Mesendoderm (in vitro differentiated cells): ENCODE measurements around the gene C1orf116.

ENCODE experiments used
- DNase-seq: peaks from one replicate; pipeline ENCODE4 v3.0.0; 2013
- H2AK5ac ChIP-seq: 2 replicates; pipeline ENCODE4 v1.6.1; 2013; ENCODE audit warnings: low read length, inconsistent platforms
- H2BK120ac ChIP-seq: 2 replicates; pipeline ENCODE4 v1.6.1; 2013; ENCODE audit warnings: low read depth, mild to moderate bottlenecking, low read length, moderate library complexity, mixed read lengths
- H2BK15ac ChIP-seq: replicated peaks from 2 replicates; pipeline ENCODE4 v1.6.1; 2013; ENCODE audit warnings: low read depth, mild to moderate bottlenecking, moderate library complexity
- H2BK5ac ChIP-seq: 2 replicates; pipeline ENCODE4 v1.6.1; 2013; ENCODE audit warnings: low read length, inconsistent platforms
- H3K18ac ChIP-seq: 2 replicates; pipeline ENCODE4 v1.6.1; 2013; ENCODE audit warnings: mild to moderate bottlenecking, low read length, mixed read lengths
- H3K23ac ChIP-seq: one replicate; pipeline ENCODE4 v1.6.1; 2013; ENCODE audit warnings: low read length
- H3K27ac ChIP-seq: 2 replicates; pipeline ENCODE4 v1.5.1; 2013; ENCODE audit warnings: low read depth, mild to moderate bottlenecking, inconsistent platforms, low read length, moderate library complexity
- H3K27me3 ChIP-seq: 2 replicates; pipeline ENCODE4 v1.6.1; 2013; ENCODE audit warnings: low read length, control low read depth, mild to moderate bottlenecking, inconsistent platforms; ENCODE audit not compliant: insufficient read depth, poor library complexity
- H3K36me3 ChIP-seq: 2 replicates; pipeline ENCODE4 v1.6.1; 2013; ENCODE audit warnings: low read length, inconsistent platforms; ENCODE audit not compliant: control insufficient read depth, insufficient read depth
- H3K4ac ChIP-seq: one replicate; pipeline ENCODE4 v1.6.1; 2013; ENCODE audit warnings: low read depth, mild to moderate bottlenecking, low read length, moderate library complexity
- H3K4me1 ChIP-seq: 2 replicates; pipeline ENCODE4 v1.6.1; 2013; ENCODE audit warnings: low read depth, low read length, inconsistent platforms; ENCODE audit not compliant: control insufficient read depth
- H3K4me2 ChIP-seq: 2 replicates; pipeline ENCODE4 v1.6.1; 2013; ENCODE audit warnings: low read length
- H3K4me3 ChIP-seq: 2 replicates; pipeline ENCODE4 v1.5.1; 2013; ENCODE audit warnings: mild to moderate bottlenecking, low read length
- H3K56ac ChIP-seq: one replicate; pipeline ENCODE4 v1.6.1; 2013; ENCODE audit warnings: low read length
- H3K79me1 ChIP-seq: 2 replicates; pipeline ENCODE4 v1.6.1; 2013; ENCODE audit warnings: low read length, inconsistent platforms
- H3K79me2 ChIP-seq: 2 replicates; pipeline ENCODE4 v1.6.1; 2013; ENCODE audit warnings: mild to moderate bottlenecking, low read length; ENCODE audit not compliant: control insufficient read depth, insufficient read depth
- H3K9ac ChIP-seq: 2 replicates; pipeline ENCODE4 v1.6.1; 2013; ENCODE audit warnings: low read length, inconsistent platforms
- H4K5ac ChIP-seq: one replicate; pipeline ENCODE4 v1.6.1; 2013; ENCODE audit warnings: low read length
- H4K8ac ChIP-seq: one replicate; pipeline ENCODE4 v1.6.1; 2013; ENCODE audit warnings: low read depth, mild to moderate bottlenecking, control low read depth, low read length, moderate library complexity
- WGBS: extraction: QIAGEN DNeasy Blood & Tissue Kit; methylation state at CpG from one replicate; pipeline ENCODE4 v1.1.7; 2013; ENCODE audit warnings: low lambda C conversion rate, missing lambda C conversion rate; ENCODE audit not compliant: insufficient coverage; ENCODE audit errors: extremely low coverage; 5-methylcytosine and 5-hydroxymethylcytosine counted together

The C1orf116 gene

DNA sequence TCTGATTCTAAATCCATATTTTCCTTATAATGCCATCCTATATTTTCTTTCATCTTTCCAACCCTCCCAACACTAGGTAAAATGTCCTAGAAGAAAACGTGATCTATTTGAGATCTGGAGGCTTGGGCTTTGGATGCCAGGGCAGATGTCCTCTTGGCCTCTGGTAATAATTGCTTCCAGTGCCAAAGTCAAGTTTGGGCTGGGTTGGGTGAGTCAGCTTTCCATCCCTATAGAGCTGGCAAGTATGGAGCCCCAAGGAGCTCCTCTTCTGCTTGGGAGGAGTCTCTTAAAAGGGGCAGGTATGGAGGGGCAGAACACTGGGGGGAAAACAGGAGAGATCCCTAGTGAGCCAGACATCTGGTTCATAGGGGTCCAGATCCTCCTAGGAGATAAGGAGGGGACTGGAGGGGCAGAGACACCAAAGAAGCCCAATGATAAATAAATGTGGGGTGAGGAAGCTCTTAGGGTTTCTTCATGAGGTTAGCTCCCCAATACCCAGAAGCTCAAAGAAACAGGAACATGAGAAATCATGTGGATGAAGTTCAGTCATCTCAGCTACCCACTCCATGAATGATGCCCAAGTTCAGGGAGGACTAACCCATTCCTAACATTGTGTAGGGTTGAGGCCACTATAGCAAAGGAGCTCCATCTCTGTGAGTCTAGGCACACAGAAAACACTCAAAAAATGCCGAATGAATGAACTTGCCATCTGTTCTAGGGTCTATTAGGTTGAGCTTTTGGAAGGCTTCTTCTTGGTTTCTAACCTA, 3.5 kb downstream of the C1orf116 start:
- no peak for DNase-seq
- no CpG with 5 or more reads among the region's 2 CpGs for WGBS
- H3K27me3 ChIP-seq, result no peaks in the 10 kb centered on the region
- H3K79me1 ChIP-seq, result no peaks in the 10 kb centered on the region
- no peak overlapping the region for H4K5ac ChIP-seq
- no peak overlapping the region for H3K23ac ChIP-seq
- H3K4me3 ChIP-seq, result no peak overlapping the region
- peaks cover 26% of the 10 kb centered on the region for H3K4me1 ChIP-seq
- no peaks in the 10 kb centered on the region for H3K36me3 ChIP-seq
- H2BK5ac ChIP-seq, result no peak overlapping the region
- no peak overlapping the region for H2BK15ac ChIP-seq
- no peak overlapping the region for H4K8ac ChIP-seq
- H2BK120ac ChIP-seq, result no peak overlapping the region
- H3K27ac ChIP-seq, result no peak overlapping the region
- H3K9ac ChIP-seq, result no peak overlapping the region
- H3K79me2 ChIP-seq, result no peaks in the 10 kb centered on the region
- H3K4me2 ChIP-seq, result no peak overlapping the region
- no peak overlapping the region for H3K4ac ChIP-seq
- no peak overlapping the region for H3K18ac ChIP-seq
- H2AK5ac ChIP-seq, result no peak overlapping the region
- H3K56ac ChIP-seq, result no peak overlapping the region

DNA sequence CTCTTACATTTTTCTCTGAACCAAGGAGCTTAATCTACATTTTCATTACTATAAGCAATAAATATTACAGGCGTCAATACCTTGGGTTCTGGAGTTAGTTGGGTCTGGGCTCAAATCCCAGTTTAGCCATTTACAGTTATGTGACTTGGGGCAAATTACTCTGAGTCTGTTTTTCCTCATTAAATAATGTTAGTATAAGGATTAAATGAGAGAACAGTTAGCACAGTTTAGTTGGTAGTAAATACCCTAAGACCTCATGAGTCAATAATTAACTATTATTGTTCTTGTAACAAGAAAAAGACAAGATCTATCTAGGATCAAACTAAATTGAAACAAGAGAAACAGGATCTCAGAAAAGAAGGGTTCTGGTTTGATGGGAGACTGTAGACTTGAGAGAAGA, 4.6 kb downstream of the C1orf116 start:
- no peak for DNase-seq
- no peak overlapping the region for H4K5ac ChIP-seq
- peaks cover 26% of the 10 kb centered on the region for H3K4me1 ChIP-seq
- H3K79me2 ChIP-seq, result no peaks in the 10 kb centered on the region
- H3K4me3 ChIP-seq, result no peak overlapping the region
- no CpG with 5 or more reads among the region's 1 CpG for WGBS
- no peaks in the 10 kb centered on the region for H3K79me1 ChIP-seq
- no peak overlapping the region for H3K4me2 ChIP-seq
- no peak overlapping the region for H2AK5ac ChIP-seq
- H2BK5ac ChIP-seq, result no peak overlapping the region
- H3K36me3 ChIP-seq, result no peaks in the 10 kb centered on the region
- H3K9ac ChIP-seq, result no peak overlapping the region
- no peak overlapping the region for H3K27ac ChIP-seq
- H4K8ac ChIP-seq, result no peak overlapping the region
- H3K23ac ChIP-seq, result no peak overlapping the region
- H3K4ac ChIP-seq, result no peak overlapping the region
- no peaks in the 10 kb centered on the region for H3K27me3 ChIP-seq
- H2BK120ac ChIP-seq, result no peak overlapping the region
- no peak overlapping the region for H3K18ac ChIP-seq
- no peak overlapping the region for H3K56ac ChIP-seq
- no peak overlapping the region for H2BK15ac ChIP-seq

- no peak overlapping the region for H2BK120ac ChIP-seq
- no peak overlapping the region for H2BK5ac ChIP-seq
- H3K4ac ChIP-seq, result no peak overlapping the region
- H3K4me3 ChIP-seq, result no peak overlapping the region
- H2AK5ac ChIP-seq, result no peak overlapping the region
- no peaks in the 10 kb centered on the region for H3K79me2 ChIP-seq
- H3K79me1 ChIP-seq, result no peaks in the 10 kb centered on the region
- H4K5ac ChIP-seq, result no peak overlapping the region
- no peak overlapping the region for H3K18ac ChIP-seq
- H3K27ac ChIP-seq, result no peak overlapping the region
- WGBS, result no CpG with 5 or more reads among the region's 18 CpGs
- H3K4me1 ChIP-seq, result peaks cover 25% of the 10 kb centered on the region
- DNase-seq, result no peak
- no peak overlapping the region for H3K56ac ChIP-seq
- H2BK15ac ChIP-seq, result no peak overlapping the region
- no peaks in the 10 kb centered on the region for H3K36me3 ChIP-seq
- no peak overlapping the region for H3K9ac ChIP-seq
- peak overlapping the region; percentile 9 for H3K23ac ChIP-seq
- H4K8ac ChIP-seq, result no peak overlapping the region
- no peaks in the 10 kb centered on the region for H3K27me3 ChIP-seq
- no peak overlapping the region for H3K4me2 ChIP-seq
Measured at GRCh38 chr1:207027206-207027777, 5.3 kb downstream of the C1orf116 start.

- Histone ChIP-seq H2BK120ac (no peak overlapping the region), H2BK15ac (no peak overlapping the region), H3K56ac (no peak overlapping the region), H3K79me1 (no peaks in the 10 kb centered on the region), H2BK5ac (no peak overlapping the region), H3K4ac (no peak overlapping the region), H3K23ac (no peak overlapping the region), H3K4me3 (no peak overlapping the region), H3K27ac (no peak overlapping the region), H4K5ac (no peak overlapping the region), H3K36me3 (no peaks in the 10 kb centered on the region), H3K4me1 (peaks cover 24% of the 10 kb centered on the region), H2AK5ac (no peak overlapping the region), H3K27me3 (no peaks in the 10 kb centered on the region), H3K79me2 (no peaks in the 10 kb centered on the region), H3K9ac (no peak overlapping the region), H3K18ac (no peak overlapping the region), H4K8ac (no peak overlapping the region), H3K4me2 (no peak overlapping the region)
- no peak for DNase-seq
- WGBS, result no CpG with 5 or more reads among the region's 4 CpGs
Measured at GRCh38 chr1:207026104-207026534, 6.4 kb downstream of the C1orf116 start.

DNA sequence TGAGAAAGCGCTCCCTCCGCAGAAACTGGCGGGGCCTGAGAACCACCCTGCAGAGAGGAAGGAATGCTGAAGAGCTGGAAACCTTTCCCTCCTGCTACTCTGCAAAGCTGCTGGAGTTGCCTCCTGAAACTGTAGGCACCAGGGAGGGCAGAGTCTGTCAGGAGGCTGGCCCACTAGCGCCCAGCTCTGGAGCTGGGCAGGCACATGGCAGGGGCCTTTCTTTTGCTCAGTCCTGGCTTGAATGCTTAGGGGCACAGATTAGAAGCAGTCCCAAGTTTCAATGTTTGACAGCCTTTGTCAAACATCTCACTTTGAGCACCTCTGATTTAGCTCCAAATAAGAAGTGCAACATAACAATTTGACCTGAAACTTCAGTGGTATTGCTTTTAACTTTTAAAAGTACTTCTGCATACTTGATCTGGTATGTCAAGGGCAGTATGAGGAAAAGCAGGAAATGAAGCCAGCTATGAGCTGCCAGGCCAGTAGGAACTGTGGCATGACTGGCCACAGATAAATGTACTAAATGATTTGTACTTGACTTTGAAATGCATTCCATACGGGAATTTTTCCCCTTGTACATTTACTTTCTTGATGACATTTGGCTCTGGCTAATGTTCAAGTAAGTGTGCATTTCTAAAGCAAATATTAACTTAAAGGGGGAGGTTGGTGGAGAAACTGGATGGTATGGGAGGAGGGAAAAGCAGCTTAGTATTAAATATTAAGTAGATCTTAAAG, 7.2 kb downstream of the C1orf116 start:
- no peak overlapping the region for H2BK15ac ChIP-seq
- peak overlapping the region; percentile 33 for H3K9ac ChIP-seq
- H2BK120ac ChIP-seq, result no peak overlapping the region
- no peaks in the 10 kb centered on the region for H3K79me1 ChIP-seq
- H3K27me3 ChIP-seq, result no peaks in the 10 kb centered on the region
- H3K27ac ChIP-seq, result no peak overlapping the region
- no peaks in the 10 kb centered on the region for H3K79me2 ChIP-seq
- H3K4ac ChIP-seq, result no peak overlapping the region
- H3K4me3 ChIP-seq, result no peak overlapping the region
- peak overlapping the region; percentile 59 for H3K56ac ChIP-seq
- no peak overlapping the region for H2BK5ac ChIP-seq
- no peak overlapping the region for H4K5ac ChIP-seq
- no CpG with 5 or more reads among the region's 5 CpGs for WGBS
- no peaks in the 10 kb centered on the region for H3K36me3 ChIP-seq
- no peak overlapping the region for H3K18ac ChIP-seq
- peak; percentile 89 for DNase-seq
- peak overlapping the region; percentile 15 for H3K4me2 ChIP-seq
- peaks cover 18% of the 10 kb centered on the region for H3K4me1 ChIP-seq
- H3K23ac ChIP-seq, result no peak overlapping the region
- H2AK5ac ChIP-seq, result no peak overlapping the region
- no peak overlapping the region for H4K8ac ChIP-seq
